ENCODE measurements around the gene MTA3.

GRCh38 chr2:42645551-42645950 lies 77.1 kb downstream of the MTA3 start:
- no peak for TF ChIP-seq CTCF (IDR thresholded peaks at IDR 0.05; ENCODE audit: extremely low read depth in 1 of 2, insufficient read depth in 1 of 2, low read depth in 1 of 2, low read length in 2 of 2)
- TF ChIP-seq EZH2 (IDR thresholded peaks at IDR 0.05; ENCODE audit: borderline replicate concordance, low read depth, low read length, severe bottlenecking) = no peak
- no peak for TF ChIP-seq POLR2A (IDR thresholded peaks at IDR 0.05; ENCODE audit: low read depth, low read length)
- no peak for TF ChIP-seq MAX (IDR thresholded peaks at IDR 0.05; ENCODE audit: insufficient read depth, insufficient read length)
- no peak for TF ChIP-seq POLR2AphosphoS5 (IDR thresholded peaks at IDR 0.05; ENCODE audit: insufficient read depth, low read depth, low read length)
- no peak for TF ChIP-seq JUN (IDR thresholded peaks at IDR 0.05; ENCODE audit: borderline replicate concordance, insufficient read depth, insufficient read length, low read depth)
- no peak for TF ChIP-seq MYC (IDR thresholded peaks at IDR 0.05; ENCODE audit: low read depth, low read length)

All from endothelial cell of umbilical vein (primary cell).